GM12878 (cell line): Measurements from ENCODE around the gene LRRC31. TPM values are rescaled to one million over a fixed set of nuclear protein-coding genes. Genes with fewer than 3 reads are reported as not detected.

ENCODE experiments used
- ATAC-seq: fragments of 200-7000 bp; cut with Tn5 transposase; 3 replicates; pipeline ENCODE4 v1.9.1; 2020; ENCODE audit warnings: mild to moderate bottlenecking, moderate library complexity
- BruUV-seq: library from RNA; stranded (reverse); fragments of 400-500 nt; replicated peaks from 2 replicates; lab custom pipeline; 2021; lab: Mats Ljungman, UMichigan
- CTCF ChIA-PET: fragments of 300-600 bp; sonication (Branson Sonifier 250); formaldehyde crosslinking; extraction: SDS; loops from one replicate; lab custom pipeline; 2021; ENCODE audit warnings: inconsistent platforms; lab: Yijun Ruan, JAX
- POLR2A ChIA-PET: fragments of 350-600 bp; formaldehyde crosslinking; extraction: SDS; loops from one replicate; lab custom pipeline; 2021; ENCODE audit warnings: inconsistent platforms; lab: Charles Lee
- RAD21 ChIA-PET: fragments of 300-600 bp; sonication (Branson Sonifier 250); formaldehyde crosslinking; loops from one replicate; lab custom pipeline; 2023; ENCODE audit warnings: antibody characterized with exemption; ENCODE audit not compliant: unreplicated experiment; lab: Charles Lee
- SMC1A ChIA-PET: fragments of 300-600 bp; sonication (Branson Sonifier 250); formaldehyde crosslinking; loops from one replicate; lab custom pipeline; 2023; ENCODE audit not compliant: unreplicated experiment, uncharacterized antibody; lab: Charles Lee
- DNase-seq: peaks from one replicate; pipeline ENCODE4 v3.0.0-alpha.2; 2011; ENCODE audit warnings: low read depth, low spot score
- FAIRE-seq: peaks from 3 replicates; lab custom pipeline; 2011; peaks lifted over from hg19 to GRCh38; lab: Jason Lieb, UNC
- H2AFZ ChIP-seq: 2 replicates; pipeline ENCODE4 v1.6.0; 2011; ENCODE audit warnings: low read depth, low read length, control low read depth; ENCODE audit not compliant: control insufficient read depth
- H3K27ac ChIP-seq: 2 replicates; pipeline ENCODE4 v1.5.1; 2011; ENCODE audit warnings: control low read depth; ENCODE audit not compliant: control insufficient read depth, insufficient read depth
- H3K27me3 ChIP-seq, 2 experiments: replicated peaks in 1 of 2; 2 replicates each; pipeline versions ENCODE4 v1.6.0 to v1.6.1; 2011; ENCODE audit warnings: low read length in 1 of 2; ENCODE audit not compliant: control insufficient read depth in 2 of 2, insufficient read depth in 2 of 2
- H3K36me3 ChIP-seq, 2 experiments: 2 replicates each; pipeline ENCODE4 v1.5.1; 2011; ENCODE audit warnings: low read length in 1 of 2; ENCODE audit not compliant: control insufficient read depth in 2 of 2, insufficient read depth in 2 of 2
- H3K4me1 ChIP-seq: 2 replicates; pipeline ENCODE4 v1.6.1; 2011; ENCODE audit warnings: mild to moderate bottlenecking, low read length, moderate library complexity, mixed read lengths; ENCODE audit not compliant: control insufficient read depth, insufficient read depth
- H3K4me2 ChIP-seq: 2 replicates; pipeline ENCODE4 v1.6.0; 2011; ENCODE audit warnings: control low read depth; ENCODE audit not compliant: control insufficient read depth, insufficient read depth
- H3K4me3 ChIP-seq: fragments of 200-600 bp; sonication (generic); 2 replicates; pipeline ENCODE4 v1.5.1; 2016
- H3K79me2 ChIP-seq: 2 replicates; pipeline ENCODE4 v1.6.0; 2011; ENCODE audit warnings: low read length; ENCODE audit not compliant: control insufficient read depth, insufficient read depth
- H3K9ac ChIP-seq: 2 replicates; pipeline ENCODE4 v1.8.0; 2011; ENCODE audit warnings: low read length, control low read depth, mixed read lengths; ENCODE audit not compliant: control insufficient read depth, insufficient read depth
- H3K9me3 ChIP-seq: replicated peaks from 3 replicates; pipeline ENCODE4 v1.5.1; 2011; ENCODE audit warnings: mild to moderate bottlenecking, low read length; ENCODE audit not compliant: control insufficient read depth, insufficient read depth
- H4K20me1 ChIP-seq: 2 replicates; pipeline ENCODE4 v1.6.0; 2011; ENCODE audit not compliant: control insufficient read depth, insufficient read depth
- ATF2 ChIP-seq: IDR thresholded peaks from 2 replicates; pipeline ENCODE4 v1.6.1; 2012; ENCODE audit warnings: low read length, inconsistent platforms
- BMI1 ChIP-seq: fragments of 450-650 bp; IDR thresholded peaks from 2 replicates; pipeline ENCODE4 v1.6.1; 2016; ENCODE audit warnings: mild to moderate bottlenecking, moderate library complexity, borderline replicate concordance
- CHD4 ChIP-seq: fragments of 200-600 bp; sonication (generic); IDR thresholded peaks from 2 replicates; pipeline ENCODE4 v1.6.1; 2016; ENCODE audit warnings: mild to moderate bottlenecking
- MLLT1 ChIP-seq: fragments of 450-650 bp; IDR thresholded peaks from 2 replicates; pipeline ENCODE4 v1.6.1; 2016; ENCODE audit warnings: mild to moderate bottlenecking
- NFYB ChIP-seq: IDR thresholded peaks from 2 replicates; pipeline ENCODE4 v1.6.1; 2011; ENCODE audit warnings: low read depth, mild to moderate bottlenecking, low read length, improper control_type of control experiment, moderate library complexity; ENCODE audit not compliant: insufficient read depth
- NKRF ChIP-seq: fragments of 450-650 bp; conservative IDR thresholded peaks from 2 replicates; pipeline ENCODE4 v1.6.1; 2017; ENCODE audit warnings: mild to moderate bottlenecking, moderate library complexity
- RB1 ChIP-seq: fragments of 450-650 bp; formaldehyde crosslinking; IDR thresholded peaks from 2 replicates; pipeline ENCODE4 v1.6.1; 2017; ENCODE audit warnings: mild to moderate bottlenecking, borderline replicate concordance
- RBBP5 ChIP-seq: fragments of 200-600 bp; sonication (generic); conservative IDR thresholded peaks from 2 replicates; pipeline ENCODE4 v1.6.1; 2016
- TCF3 ChIP-seq: IDR thresholded peaks from 2 replicates; pipeline ENCODE4 v1.6.1; 2012; ENCODE audit warnings: low read depth, mild to moderate bottlenecking, low read length, borderline replicate concordance; ENCODE audit not compliant: insufficient read depth
- ZNF24 ChIP-seq: fragments of 450-650 bp; IDR thresholded peaks from 2 replicates; pipeline ENCODE4 v1.6.1; 2017; ENCODE audit warnings: antibody characterized with exemption, mild to moderate bottlenecking
- in situ Hi-C: fragments of 300-500 bp; cut with MboI; formaldehyde crosslinking; loops from 9 replicates; pipeline ENCODE4 v1.14.3; 2018; ENCODE audit warnings: mixed read lengths
- intact Hi-C: fragments of 100-400 bp; cut with micrococcal nuclease; formaldehyde crosslinking; loops from one replicate; pipeline ENCODE4 v1.14.2; 2022; ENCODE audit not compliant: unreplicated experiment
- polyA plus RNA-seq, 11 experiments: library from polyadenylated mRNA; depleted of rRNA in 4 of 11; unstranded in 6 of 11; stranded (reverse) in 5 of 11; fragments of >200 nt; fragmentation: Nextera tagmentation in 4 of 11; fragmentation: Illumina TruSeq in 1 of 11; extraction: Ambion mirVana in 4 of 11; extraction: Trizol in 1 of 11; gene quantifications; 1 replicate in 1 of 11; 2 replicates in 10 of 11; pipeline versions ENCODE4 v1.2.1 to v1.2.3, GENCODE V29; 2011 to 2016; ENCODE audit warnings: inconsistent platforms in 2 of 11, missing spikeins in 2 of 11, low read depth in 1 of 11
- total RNA-seq, 4 experiments: library from RNA; depleted of rRNA in 3 of 4; stranded (reverse); fragments of >200 nt in 3 of 4; fragmentation: Illumina TruSeq in 1 of 4; extraction: Trizol in 1 of 4; gene quantifications; 2 replicates each; pipeline versions ENCODE4 v1.2.1 to v1.2.3, GENCODE V29; 2013 to 2021

Gene LRRC31
- total and polyA plus RNA-seq, 10 of the 15 experiments (the other 5 are each of a cell fraction or from before 2014, with no cell fraction given): 0.04 to 0.06 (median 0.06) TPM; not detected in 7

- no peak overlapping the region for H2AFZ ChIP-seq
- H3K27me3 ChIP-seq: no peaks in the 10 kb centered on the region
- no peak overlapping the region for H3K4me3 ChIP-seq
- BruUV-seq: no TSS peak
- POLR2A ChIA-PET: no interaction called here
- no peak for DNase-seq
- H3K9me3 ChIP-seq: no peaks in the 10 kb centered on the region
- H3K9ac ChIP-seq: no peak overlapping the region
- no peaks in the 10 kb centered on the region for H3K4me1 ChIP-seq
- no peak for ATAC-seq
- no peak overlapping the region for H3K4me2 ChIP-seq
- H4K20me1 ChIP-seq: no peaks in the 10 kb centered on the region
- FAIRE-seq: no peak
- in situ Hi-C loops: no loop called here
- SMC1A ChIA-PET: interaction anchor here (0.6 to 1.5 kb wide), 2 partner anchors 19 to 21 kb away, joined by 3 read pairs; no protein-coding TSS in a partner anchor
- no peak overlapping the region for H3K27ac ChIP-seq
- H3K36me3 ChIP-seq: peaks cover 0 to 24% of the 10 kb centered on the region in 2 experiments; a peak in 3 of 4 replicates
- H3K79me2 ChIP-seq: no peaks in the 10 kb centered on the region
- RAD21 ChIA-PET: no interaction called here
- intact Hi-C loops: no loop called here
- TF ChIP-seq ZNF24 (no peak), RBBP5 (no peak), NFYB (no peak), BMI1 (no peak), CHD4 (no peak), TCF3 (no peak), NKRF (no peak), MLLT1 (no peak), ATF2 (no peak), RB1 (no peak)
- CTCF ChIA-PET: no interaction called here
Observed at GRCh38 chr3:169790219-169790618, 79.5 kb downstream of the LRRC31 start.

Other genes starting within 250 kb of the LRRC31 start
Only the 7 nearest of the 9 such genes appear.
- gene TERC, start 104.9 kb downstream of the LRRC31 start, total RNA-seq (2014; rRNA removed): 119 and 125 TPM in 2 replicates
- gene TERC, start 104.9 kb downstream of the LRRC31 start, total RNA-seq (2014; rRNA removed; fragmentation: Illumina TruSeq; extraction: Trizol): 15.0 and 18.3 TPM in 2 replicates
- gene TERC, start 104.9 kb downstream of the LRRC31 start, total RNA-seq (2021): 11.1 and 13.7 TPM in 2 replicates
- 0.43 TPM in 1 of 2 replicates, not detected in the other for gene TERC, start 104.9 kb downstream of the LRRC31 start, polyA plus RNA-seq (2011; rRNA removed)
- not detected in 2 replicates for gene TERC, start 104.9 kb downstream of the LRRC31 start, polyA plus RNA-seq (2014; fragmentation: Illumina TruSeq; extraction: Trizol)
- not detected for gene TERC, start 104.9 kb downstream of the LRRC31 start, polyA plus RNA-seq (2014; fragmentation: Nextera tagmentation; extraction: Ambion mirVana)
- gene TERC, start 104.9 kb downstream of the LRRC31 start, polyA plus RNA-seq (2014; rRNA removed): 0.62 TPM in 1 of 2 replicates, not detected in the other
- 1 to 10 TPM in 1 of 2 experiments, under 1 TPM in 1; 0.59 to 1.3 TPM for gene TERC, start 104.9 kb downstream of the LRRC31 start, polyA plus RNA-seq (2016; fragmentation: Nextera tagmentation; extraction: Ambion mirVana)
- 0.11 TPM in 1 of 2 replicates, not detected in the other for gene ACTRT3, start 100.4 kb downstream of the LRRC31 start, total RNA-seq (2014; rRNA removed)
- 0.09 and 0.14 TPM in 2 replicates for gene ACTRT3, start 100.4 kb downstream of the LRRC31 start, total RNA-seq (2014; rRNA removed; fragmentation: Illumina TruSeq; extraction: Trizol)
- 0.11 and 0.31 TPM in 2 replicates for gene ACTRT3, start 100.4 kb downstream of the LRRC31 start, total RNA-seq (2021)
- gene ACTRT3, start 100.4 kb downstream of the LRRC31 start, polyA plus RNA-seq (2011; rRNA removed): 0.04 and 0.05 TPM in 2 replicates
- 0.09 and 0.14 TPM in 2 replicates for gene ACTRT3, start 100.4 kb downstream of the LRRC31 start, polyA plus RNA-seq (2014; fragmentation: Illumina TruSeq; extraction: Trizol)
- gene ACTRT3, start 100.4 kb downstream of the LRRC31 start, polyA plus RNA-seq (2014; fragmentation: Nextera tagmentation; extraction: Ambion mirVana): under 1 TPM in 1 of 2 experiments, not detected in 1; 0.02 TPM
- gene ACTRT3, start 100.4 kb downstream of the LRRC31 start, polyA plus RNA-seq (2014; rRNA removed): 0.15 and 0.22 TPM in 2 replicates
- gene ACTRT3, start 100.4 kb downstream of the LRRC31 start, polyA plus RNA-seq (2016; fragmentation: Nextera tagmentation; extraction: Ambion mirVana): under 1 TPM; 0.24 to 0.58 TPM
- 11.4 and 13.8 TPM in 2 replicates for gene MYNN, start 96.5 kb downstream of the LRRC31 start, total RNA-seq (2014; rRNA removed)
- 14.1 and 16.7 TPM in 2 replicates for gene MYNN, start 96.5 kb downstream of the LRRC31 start, total RNA-seq (2014; rRNA removed; fragmentation: Illumina TruSeq; extraction: Trizol)
- gene MYNN, start 96.5 kb downstream of the LRRC31 start, total RNA-seq (2021): 9.9 and 11.7 TPM in 2 replicates
- gene MYNN, start 96.5 kb downstream of the LRRC31 start, polyA plus RNA-seq (2011; rRNA removed): 20.5 and 29.9 TPM in 2 replicates
- gene MYNN, start 96.5 kb downstream of the LRRC31 start, polyA plus RNA-seq (2014; fragmentation: Illumina TruSeq; extraction: Trizol): 13.9 and 19.5 TPM in 2 replicates
- 10 to 100 TPM; 14.9 to 16.7 TPM for gene MYNN, start 96.5 kb downstream of the LRRC31 start, polyA plus RNA-seq (2014; fragmentation: Nextera tagmentation; extraction: Ambion mirVana)
- 8.8 and 9.6 TPM in 2 replicates for gene MYNN, start 96.5 kb downstream of the LRRC31 start, polyA plus RNA-seq (2014; rRNA removed)
- 10 to 100 TPM; 18.3 to 18.8 TPM for gene MYNN, start 96.5 kb downstream of the LRRC31 start, polyA plus RNA-seq (2016; fragmentation: Nextera tagmentation; extraction: Ambion mirVana)
- gene LRRIQ4, start 57.1 kb downstream of the LRRC31 start, total RNA-seq (2014; rRNA removed): 0.06 and 0.22 TPM in 2 replicates
- gene LRRIQ4, start 57.1 kb downstream of the LRRC31 start, total RNA-seq (2014; rRNA removed; fragmentation: Illumina TruSeq; extraction: Trizol): 0.09 and 0.13 TPM in 2 replicates
- 0.15 and 0.21 TPM in 2 replicates for gene LRRIQ4, start 57.1 kb downstream of the LRRC31 start, total RNA-seq (2021)
- gene LRRIQ4, start 57.1 kb downstream of the LRRC31 start, polyA plus RNA-seq (2011; rRNA removed): 0.04 TPM in 1 of 2 replicates, not detected in the other
- gene LRRIQ4, start 57.1 kb downstream of the LRRC31 start, polyA plus RNA-seq (2014; fragmentation: Illumina TruSeq; extraction: Trizol): 0.12 TPM in 1 of 2 replicates, not detected in the other
- gene LRRIQ4, start 57.1 kb downstream of the LRRC31 start, polyA plus RNA-seq (2014; fragmentation: Nextera tagmentation; extraction: Ambion mirVana): not detected
- gene LRRIQ4, start 57.1 kb downstream of the LRRC31 start, polyA plus RNA-seq (2014; rRNA removed): 0.14 TPM in 1 of 2 replicates, not detected in the other
- gene LRRIQ4, start 57.1 kb downstream of the LRRC31 start, polyA plus RNA-seq (2016; fragmentation: Nextera tagmentation; extraction: Ambion mirVana): under 1 TPM; 0.20 to 0.21 TPM
- 1.5 and 2.4 TPM in 2 replicates for gene LRRC34, start 57.0 kb downstream of the LRRC31 start, total RNA-seq (2014; rRNA removed)
- gene LRRC34, start 57.0 kb downstream of the LRRC31 start, total RNA-seq (2014; rRNA removed; fragmentation: Illumina TruSeq; extraction: Trizol): 2.0 and 2.3 TPM in 2 replicates
- 0.97 and 1.5 TPM in 2 replicates for gene LRRC34, start 57.0 kb downstream of the LRRC31 start, total RNA-seq (2021)
- 0.24 and 0.71 TPM in 2 replicates for gene LRRC34, start 57.0 kb downstream of the LRRC31 start, polyA plus RNA-seq (2011; rRNA removed)
- gene LRRC34, start 57.0 kb downstream of the LRRC31 start, polyA plus RNA-seq (2014; fragmentation: Illumina TruSeq; extraction: Trizol): 0.71 and 2.3 TPM in 2 replicates
- gene LRRC34, start 57.0 kb downstream of the LRRC31 start, polyA plus RNA-seq (2014; fragmentation: Nextera tagmentation; extraction: Ambion mirVana): 1 to 10 TPM in 1 of 2 experiments, under 1 TPM in 1; 0.34 to 1.4 TPM
- gene LRRC34, start 57.0 kb downstream of the LRRC31 start, polyA plus RNA-seq (2014; rRNA removed): 1.5 and 2.8 TPM in 2 replicates
- gene LRRC34, start 57.0 kb downstream of the LRRC31 start, polyA plus RNA-seq (2016; fragmentation: Nextera tagmentation; extraction: Ambion mirVana): 1 to 10 TPM; 3.4 to 3.7 TPM
- gene SAMD7, start 41.6 kb upstream of the LRRC31 start, total RNA-seq (2014; rRNA removed): 0.11 TPM in 1 of 2 replicates, not detected in the other
- 0.04 and 0.05 TPM in 2 replicates for gene SAMD7, start 41.6 kb upstream of the LRRC31 start, total RNA-seq (2014; rRNA removed; fragmentation: Illumina TruSeq; extraction: Trizol)
- gene SAMD7, start 41.6 kb upstream of the LRRC31 start, total RNA-seq (2021): not detected in 2 replicates
- not detected in 2 replicates for gene SAMD7, start 41.6 kb upstream of the LRRC31 start, polyA plus RNA-seq (2011; rRNA removed)
- 0.07 TPM in 1 of 2 replicates, not detected in the other for gene SAMD7, start 41.6 kb upstream of the LRRC31 start, polyA plus RNA-seq (2014; fragmentation: Illumina TruSeq; extraction: Trizol)
- gene SAMD7, start 41.6 kb upstream of the LRRC31 start, polyA plus RNA-seq (2014; fragmentation: Nextera tagmentation; extraction: Ambion mirVana): under 1 TPM; 0.04 to 0.11 TPM
- gene SAMD7, start 41.6 kb upstream of the LRRC31 start, polyA plus RNA-seq (2014; rRNA removed): 0.03 and 0.10 TPM in 2 replicates
- gene SAMD7, start 41.6 kb upstream of the LRRC31 start, polyA plus RNA-seq (2016; fragmentation: Nextera tagmentation; extraction: Ambion mirVana): under 1 TPM in 1 of 2 experiments, not detected in 1; 0.11 TPM
- 25.6 and 34.1 TPM in 2 replicates for gene SEC62, start 96.9 kb upstream of the LRRC31 start, total RNA-seq (2014; rRNA removed)
- gene SEC62, start 96.9 kb upstream of the LRRC31 start, total RNA-seq (2014; rRNA removed; fragmentation: Illumina TruSeq; extraction: Trizol): 60.8 and 70.3 TPM in 2 replicates
- 68.8 and 74.6 TPM in 2 replicates for gene SEC62, start 96.9 kb upstream of the LRRC31 start, total RNA-seq (2021)
- 59.6 and 64.3 TPM in 2 replicates for gene SEC62, start 96.9 kb upstream of the LRRC31 start, polyA plus RNA-seq (2011; rRNA removed)
- 115 and 146 TPM in 2 replicates for gene SEC62, start 96.9 kb upstream of the LRRC31 start, polyA plus RNA-seq (2014; fragmentation: Illumina TruSeq; extraction: Trizol)
- 100 to 1,000 TPM; 252 to 270 TPM for gene SEC62, start 96.9 kb upstream of the LRRC31 start, polyA plus RNA-seq (2014; fragmentation: Nextera tagmentation; extraction: Ambion mirVana)
- gene SEC62, start 96.9 kb upstream of the LRRC31 start, polyA plus RNA-seq (2014; rRNA removed): 44.1 and 45.5 TPM in 2 replicates
- gene SEC62, start 96.9 kb upstream of the LRRC31 start, polyA plus RNA-seq (2016; fragmentation: Nextera tagmentation; extraction: Ambion mirVana): 100 to 1,000 TPM; 160 to 165 TPM